HG03066 (cell line): ENCODE measurements around the gene USP21.
A peak's percentile ranks its signal among the peaks of the same experiment; 100 is the strongest.

Experiments
- ATAC-seq: cut with Tn5 transposase; IDR thresholded peaks from one replicate; pipeline ENCODE4 v1.9.1; 2021; ENCODE audit warnings: low read depth; ENCODE audit not compliant: unreplicated experiment

USP21 gene

DNA sequence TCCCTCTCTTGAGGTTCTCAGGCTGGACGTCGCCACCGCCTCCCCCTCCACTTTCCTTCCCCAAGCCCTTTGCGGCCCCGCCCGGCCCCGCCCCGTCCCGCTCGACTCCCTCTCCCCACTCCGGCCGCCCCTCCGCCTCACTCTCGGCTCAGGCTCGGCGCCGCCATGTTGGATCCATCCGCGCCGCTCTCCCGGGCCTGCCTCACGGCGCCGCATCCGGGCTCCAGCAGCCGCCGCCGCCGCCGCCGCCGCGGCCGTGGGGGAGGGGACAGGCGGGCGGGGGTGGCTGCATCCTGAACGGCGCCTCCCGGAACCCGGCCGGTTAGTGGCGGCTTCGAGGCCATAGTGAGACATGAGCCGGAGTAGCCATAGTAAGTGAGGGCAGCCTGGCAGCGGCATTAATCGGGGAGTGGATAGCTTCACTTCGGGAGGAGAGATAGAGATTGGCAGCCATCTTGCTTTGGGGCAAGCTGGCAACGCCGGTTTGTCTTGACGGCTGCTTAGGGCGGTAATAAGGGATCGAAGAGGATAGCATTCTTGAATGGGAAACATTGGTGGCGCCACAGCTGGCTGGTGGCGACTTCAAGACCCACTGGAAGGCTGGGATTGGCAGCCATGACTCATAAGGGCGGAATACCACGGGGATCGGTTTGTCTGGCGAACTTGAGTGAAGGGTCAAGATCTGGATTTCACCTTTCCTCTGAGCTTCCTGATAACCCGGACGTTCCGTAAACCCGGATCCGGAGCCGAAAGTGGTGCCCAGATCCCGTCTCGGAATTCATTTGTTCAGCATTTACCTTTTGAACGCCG lies 26.7 kb upstream of the USP21 start, which contains the start of gene DEDD:
Gene DEDD, minus strand, starts transcription at position 258 of the 810 bp plus-strand sequence. CDS start 8,205 bp downstream, outside the sequence.
- ATAC-seq, result peak; percentile 95

DNA sequence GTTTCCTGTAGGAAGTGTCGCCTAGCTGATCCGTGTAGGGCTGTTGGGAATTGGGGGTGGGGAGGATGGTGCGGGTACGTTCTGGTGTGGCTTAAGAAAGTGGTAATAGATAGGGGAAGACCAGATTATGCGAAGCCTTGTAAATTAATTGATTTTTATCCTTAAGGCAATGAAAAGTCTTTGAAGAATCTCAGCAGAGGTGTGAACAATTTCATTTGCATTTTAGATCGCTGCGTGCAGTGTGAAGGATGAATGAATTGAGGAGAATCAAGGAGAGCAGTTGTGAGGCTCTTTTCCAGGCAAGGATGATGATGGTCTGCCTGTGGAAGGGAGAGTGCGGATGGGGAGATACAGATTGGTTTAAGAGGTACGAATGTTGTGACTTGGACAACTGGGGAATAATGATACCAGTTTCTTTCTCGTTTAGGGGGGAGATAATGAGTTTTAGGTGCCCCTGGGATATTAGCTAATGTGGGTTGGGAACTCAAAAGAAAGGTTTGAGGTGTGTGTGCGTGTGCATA lies 26.0 kb upstream of the USP21 start:
- ATAC-seq, result no peak

DNA sequence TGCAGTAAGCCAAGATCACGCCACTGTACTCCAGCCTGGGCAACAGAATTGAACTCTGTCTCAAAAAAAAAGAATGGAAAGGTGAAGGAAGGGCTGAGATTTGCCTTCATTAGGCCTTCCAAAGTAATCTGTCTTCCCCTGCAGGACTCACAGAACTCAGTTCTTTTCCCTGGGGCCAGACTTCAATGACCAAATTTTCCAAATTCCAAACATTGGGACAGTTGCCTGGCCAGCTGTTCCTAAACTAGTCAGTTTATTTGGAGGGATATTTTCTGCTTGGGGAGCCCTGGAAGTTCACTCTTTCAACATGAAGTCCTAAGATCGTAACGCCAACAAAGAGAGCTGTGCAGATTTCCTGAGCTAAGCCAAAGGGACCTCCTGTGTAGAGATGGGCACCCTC lies 21.4 kb upstream of the USP21 start:
- no peak for ATAC-seq

DNA sequence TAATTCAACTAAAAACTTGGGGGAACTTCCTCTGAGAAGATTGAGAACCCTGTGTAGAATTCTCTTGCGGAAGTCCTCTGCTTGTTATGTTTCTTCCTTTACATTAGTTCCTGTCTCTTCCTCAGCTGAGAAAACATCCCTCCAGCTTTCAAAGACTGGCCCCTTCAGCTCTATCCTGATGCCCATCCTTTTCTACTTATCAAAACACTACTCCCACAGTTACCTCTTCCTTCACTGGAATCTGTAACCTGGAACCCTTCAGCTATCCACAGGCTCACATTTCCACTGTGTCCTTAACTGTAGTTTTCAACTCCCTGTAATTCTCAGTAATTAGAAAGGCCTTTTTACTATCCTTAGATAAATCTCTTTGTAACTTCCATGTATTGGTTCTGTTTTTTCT lies 20.9 kb upstream of the USP21 start:
- ATAC-seq, result no peak

DNA sequence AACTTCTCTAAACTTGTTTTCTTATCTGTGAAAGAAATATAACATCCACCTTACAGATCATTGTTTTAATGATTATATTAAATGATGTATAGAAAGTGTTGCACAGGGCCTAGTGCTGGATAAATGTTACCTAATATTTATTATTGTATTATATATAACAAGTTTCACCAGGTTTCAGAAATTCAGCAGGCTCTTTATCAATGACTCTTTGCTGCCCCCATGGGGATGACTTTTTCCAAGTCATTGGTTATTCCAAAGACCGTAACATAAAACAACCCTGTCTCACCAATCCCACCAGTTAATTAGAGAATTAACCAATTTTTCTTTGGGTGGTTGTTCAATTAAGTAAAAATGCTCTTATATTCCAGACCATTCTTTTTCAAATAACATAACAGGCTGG lies 19.5 kb upstream of the USP21 start:
- ATAC-seq, result no peak

DNA sequence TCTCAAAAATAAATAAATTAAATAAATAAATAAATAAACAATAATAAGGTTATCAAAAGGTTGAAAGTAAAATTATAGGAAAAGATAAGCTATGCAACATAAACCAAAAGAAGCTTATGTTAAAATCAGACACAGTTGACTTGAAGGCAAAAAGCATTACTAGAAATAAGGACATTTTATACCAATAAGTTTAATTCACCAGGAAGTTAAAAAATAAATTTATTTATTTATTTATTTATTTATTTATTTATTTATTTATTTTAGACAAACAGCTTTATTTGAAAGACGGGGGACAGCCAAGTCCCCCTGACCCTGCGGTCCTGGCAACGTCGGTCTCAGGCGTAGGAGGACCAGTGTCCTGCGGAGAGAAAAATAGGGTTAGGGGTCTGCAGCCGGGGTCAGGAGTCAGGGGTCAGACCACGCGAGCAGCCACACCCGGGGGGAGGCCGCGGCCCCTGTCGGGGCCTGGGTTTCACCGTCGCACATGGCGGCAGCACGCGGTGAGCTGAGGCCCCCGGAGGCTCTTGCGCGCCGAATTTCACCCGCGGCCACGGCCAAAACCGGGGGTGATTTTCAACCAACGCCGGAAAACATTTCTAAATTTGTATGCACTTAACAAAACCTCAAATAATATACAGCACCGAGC lies 18.4 kb upstream of the USP21 start:
- ATAC-seq, result no peak

DNA sequence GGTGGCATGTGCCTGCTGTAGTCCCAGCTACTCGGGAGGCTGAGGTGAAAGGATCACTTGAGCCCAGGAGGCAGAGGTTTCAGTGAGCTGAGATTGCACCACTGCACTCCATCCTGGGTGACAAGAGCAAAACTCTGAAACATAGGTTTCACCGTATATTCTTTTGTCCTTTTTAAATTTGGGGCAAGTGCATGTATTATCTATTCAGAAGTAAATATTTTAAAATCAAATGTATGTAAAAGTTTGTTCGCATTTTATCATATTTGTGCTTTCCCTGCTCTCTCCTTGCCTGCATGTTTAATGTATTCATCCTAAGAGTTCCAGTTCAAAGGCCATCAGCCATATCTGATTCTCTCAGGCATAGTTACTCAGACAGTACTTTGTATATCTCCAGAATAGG lies 13.5 kb upstream of the USP21 start:
- no peak for ATAC-seq

DNA sequence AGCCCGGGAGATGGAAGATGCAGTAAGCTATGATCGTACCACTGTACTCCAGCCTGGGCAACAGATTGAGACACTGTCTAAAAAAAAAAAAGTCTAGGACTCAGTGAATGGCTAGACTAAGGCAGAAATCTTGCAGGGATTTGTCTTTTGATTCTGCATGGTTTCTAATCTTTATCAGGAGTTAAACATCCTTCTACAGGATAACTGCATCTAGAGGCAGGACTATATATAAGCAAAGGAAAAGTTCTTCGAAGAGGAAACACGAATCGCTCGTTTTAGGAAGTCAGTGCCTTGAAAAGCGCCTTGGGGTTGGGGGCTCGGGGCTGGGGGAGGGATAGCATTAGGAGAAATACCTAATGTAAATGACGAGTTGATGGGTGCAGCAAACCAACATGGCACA lies 6.1 kb upstream of the USP21 start:
- no peak for ATAC-seq

DNA sequence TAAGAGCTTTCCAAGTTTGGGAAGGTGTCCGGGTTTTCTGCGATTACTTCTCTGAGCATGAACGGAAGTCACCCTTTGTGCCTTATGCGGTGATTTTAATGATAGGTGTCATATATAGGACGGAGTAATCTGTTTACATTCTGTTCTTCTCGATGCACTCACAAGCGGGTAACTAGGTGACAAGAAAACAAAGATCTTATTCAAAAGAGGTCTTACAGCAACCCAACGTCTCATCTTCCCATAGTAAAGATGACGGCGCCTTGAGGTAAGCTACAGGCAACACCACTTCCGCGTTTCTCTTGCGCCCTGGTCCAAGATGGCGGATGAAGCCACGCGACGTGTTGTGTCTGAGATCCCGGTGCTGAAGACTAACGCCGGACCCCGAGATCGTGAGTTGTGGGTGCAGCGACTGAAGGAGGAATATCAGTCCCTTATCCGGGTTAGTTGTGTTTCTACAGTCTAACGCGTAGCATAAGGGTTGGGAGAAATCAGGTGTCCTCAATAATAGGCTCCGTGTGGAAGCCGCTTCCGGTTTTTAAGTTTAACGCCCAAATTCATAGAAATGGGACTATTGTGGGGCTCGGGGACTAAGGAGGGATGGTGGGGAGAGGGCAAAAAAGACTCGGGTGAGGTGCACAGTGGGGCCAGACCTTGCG lies 5.5 kb upstream of the USP21 start, which contains the start of gene UFC1:
Gene UFC1, plus strand, starts transcription at position 297 of the 656 bp plus-strand sequence. Its CDS starts 20 bp downstream, at position 317.
- ATAC-seq, result peak; percentile 91

DNA sequence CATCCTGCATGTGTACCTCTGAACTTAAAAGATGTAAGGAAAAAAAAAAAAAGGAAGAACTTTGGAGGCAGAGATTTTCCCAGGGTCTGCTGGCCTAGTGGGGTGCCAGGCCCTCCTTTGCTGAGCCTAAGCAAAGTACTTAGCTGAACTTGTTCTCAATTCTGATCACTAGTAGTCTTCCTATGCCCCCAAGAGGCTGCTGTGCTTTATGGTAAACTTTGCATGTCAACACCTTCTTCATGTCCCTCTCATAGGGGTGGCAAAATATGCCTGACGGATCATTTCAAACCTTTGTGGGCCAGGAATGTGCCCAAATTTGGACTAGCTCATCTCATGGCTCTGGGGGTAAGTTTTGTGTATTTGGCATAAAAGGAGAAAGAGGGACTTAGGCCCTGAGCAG lies 1.4 kb upstream of the USP21 start:
- ATAC-seq, result no peak

DNA sequence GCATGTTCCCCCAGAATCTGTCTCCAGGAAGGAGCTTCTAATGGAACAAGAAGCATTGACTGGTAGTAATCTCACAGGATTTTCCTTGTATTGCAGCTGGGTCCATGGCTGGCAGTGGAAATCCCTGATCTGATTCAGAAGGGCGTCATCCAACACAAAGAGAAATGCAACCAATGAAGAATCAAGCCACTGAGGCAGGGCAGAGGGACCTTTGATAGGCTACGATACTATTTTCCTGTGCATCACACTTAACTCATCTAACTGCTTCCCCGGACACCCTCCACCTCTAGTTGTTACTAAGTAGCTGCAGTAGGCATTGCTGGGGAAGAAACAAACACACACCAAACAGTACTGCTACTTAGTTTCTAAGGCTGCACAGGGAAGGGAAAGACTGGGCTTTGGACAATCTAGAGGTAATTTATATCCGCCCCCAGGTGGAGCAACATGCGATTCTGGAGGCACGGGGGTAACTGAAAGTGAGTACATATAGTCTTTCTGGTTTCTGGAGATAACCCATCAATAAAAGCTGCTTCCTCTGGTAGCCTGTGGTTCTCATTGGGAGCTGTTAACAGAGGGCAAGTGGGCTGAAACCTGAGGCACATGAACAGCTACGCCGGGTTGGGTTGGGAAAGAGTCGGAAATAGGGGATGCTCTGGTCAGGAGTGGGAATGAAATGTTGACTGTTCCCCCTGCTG lies 837 bp upstream of the USP21 start:
- ATAC-seq, result no peak

DNA sequence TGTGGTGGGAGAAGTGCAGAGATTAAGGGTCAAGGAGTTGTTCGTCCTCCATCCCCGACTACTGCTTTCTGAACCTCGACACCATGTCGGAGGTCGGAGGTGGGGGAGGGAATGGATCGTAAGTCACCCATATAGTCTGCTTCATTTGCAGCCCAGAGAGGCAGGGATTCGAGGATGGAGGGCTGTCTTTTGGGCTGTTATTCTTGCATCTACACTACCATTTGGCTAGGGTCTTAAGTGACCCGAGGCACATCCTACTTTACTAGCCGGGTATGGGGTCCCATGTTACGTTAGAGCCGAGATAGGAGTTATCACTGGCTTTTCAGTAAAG lies 578 bp downstream of the USP21 start:
- no peak for ATAC-seq

DNA sequence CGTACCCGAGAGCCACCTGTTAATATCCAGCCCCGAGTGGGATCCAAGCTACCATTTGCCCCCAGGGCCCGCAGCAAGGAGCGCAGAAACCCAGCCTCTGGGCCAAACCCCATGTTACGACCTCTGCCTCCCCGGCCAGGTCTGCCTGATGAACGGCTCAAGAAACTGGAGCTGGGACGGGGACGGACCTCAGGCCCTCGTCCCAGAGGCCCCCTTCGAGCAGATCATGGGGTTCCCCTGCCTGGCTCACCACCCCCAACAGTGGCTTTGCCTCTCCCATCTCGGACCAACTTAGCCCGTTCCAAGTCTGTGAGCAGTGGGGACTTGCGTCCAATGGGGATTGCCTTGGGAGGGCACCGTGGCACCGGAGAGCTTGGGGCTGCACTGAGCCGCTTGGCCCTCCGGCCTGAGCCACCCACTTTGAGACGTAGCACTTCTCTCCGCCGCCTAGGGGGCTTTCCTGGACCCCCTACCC lies 1.4 kb downstream of the USP21 start:
- ATAC-seq, result no peak

DNA sequence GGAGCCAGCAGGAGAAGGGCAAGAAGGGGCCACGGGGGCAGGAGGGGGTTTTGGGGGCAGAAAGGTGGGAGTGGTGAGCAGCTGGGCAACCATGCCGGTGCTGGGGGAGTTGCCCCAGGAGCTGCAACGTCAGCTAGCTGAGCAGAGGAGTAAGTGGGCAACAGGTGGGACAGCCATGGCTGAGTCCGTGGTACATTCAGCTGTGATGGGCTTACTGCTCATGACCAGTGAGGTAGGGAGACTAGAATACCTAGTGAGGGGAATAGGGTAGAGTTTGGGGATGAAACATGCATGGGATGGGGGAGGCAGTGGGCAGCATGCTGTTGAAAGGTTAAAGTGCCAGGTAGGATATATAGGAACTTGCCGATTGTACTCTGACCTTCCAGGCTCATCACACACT lies 2.4 kb downstream of the USP21 start:
- ATAC-seq, result no peak

DNA sequence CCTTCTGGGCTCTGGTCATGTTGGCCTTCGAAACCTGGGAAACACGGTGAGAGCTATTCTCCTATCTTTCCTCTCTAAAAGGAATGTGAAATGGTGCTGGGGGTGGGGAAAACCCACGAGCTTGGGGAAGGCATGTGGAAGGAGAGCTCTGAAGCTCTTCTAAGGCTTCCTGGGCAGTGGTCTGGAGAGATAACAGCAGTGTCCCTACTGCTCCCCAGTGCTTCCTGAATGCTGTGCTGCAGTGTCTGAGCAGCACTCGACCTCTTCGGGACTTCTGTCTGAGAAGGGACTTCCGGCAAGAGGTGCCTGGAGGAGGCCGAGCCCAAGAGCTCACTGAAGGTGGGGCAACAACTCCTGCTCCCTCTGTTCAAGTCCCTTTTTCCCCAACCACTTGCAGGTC lies 2.8 kb downstream of the USP21 start:
- ATAC-seq, result no peak

DNA sequence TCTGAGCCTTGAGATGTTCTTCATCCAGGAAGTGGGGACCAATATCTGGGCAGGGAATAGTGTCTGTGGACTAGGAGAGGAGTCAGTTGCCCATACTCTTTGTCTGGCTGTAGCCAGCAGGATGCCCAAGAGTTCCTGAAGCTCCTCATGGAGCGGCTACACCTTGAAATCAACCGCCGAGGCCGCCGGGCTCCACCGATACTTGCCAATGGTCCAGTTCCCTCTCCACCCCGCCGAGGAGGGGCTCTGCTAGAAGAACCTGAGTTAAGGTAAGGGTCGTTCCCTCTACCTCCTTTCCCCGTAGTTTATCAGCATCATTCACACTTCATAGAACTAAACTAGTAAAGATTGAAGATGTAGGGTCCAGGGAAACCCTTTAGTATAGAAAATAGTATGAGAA lies 3.5 kb downstream of the USP21 start:
- ATAC-seq, result no peak

DNA sequence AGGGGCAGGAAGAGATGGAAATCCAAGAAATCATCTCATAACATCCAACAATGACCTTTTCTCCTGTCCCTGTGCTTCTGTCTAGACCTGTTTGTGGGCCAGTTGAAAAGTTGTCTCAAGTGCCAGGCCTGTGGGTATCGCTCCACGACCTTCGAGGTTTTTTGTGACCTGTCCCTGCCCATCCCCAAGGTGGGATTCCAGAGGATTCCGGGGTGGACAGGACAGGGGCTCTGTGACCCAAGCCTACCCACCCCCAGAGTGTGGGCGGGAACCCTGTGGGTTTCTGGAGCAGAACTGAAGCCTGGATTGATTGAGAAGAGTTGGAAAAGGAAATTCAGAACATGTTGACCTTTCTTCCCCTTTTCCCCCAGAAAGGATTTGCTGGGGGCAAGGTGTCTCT lies 4.5 kb downstream of the USP21 start:
- no peak for ATAC-seq

DNA sequence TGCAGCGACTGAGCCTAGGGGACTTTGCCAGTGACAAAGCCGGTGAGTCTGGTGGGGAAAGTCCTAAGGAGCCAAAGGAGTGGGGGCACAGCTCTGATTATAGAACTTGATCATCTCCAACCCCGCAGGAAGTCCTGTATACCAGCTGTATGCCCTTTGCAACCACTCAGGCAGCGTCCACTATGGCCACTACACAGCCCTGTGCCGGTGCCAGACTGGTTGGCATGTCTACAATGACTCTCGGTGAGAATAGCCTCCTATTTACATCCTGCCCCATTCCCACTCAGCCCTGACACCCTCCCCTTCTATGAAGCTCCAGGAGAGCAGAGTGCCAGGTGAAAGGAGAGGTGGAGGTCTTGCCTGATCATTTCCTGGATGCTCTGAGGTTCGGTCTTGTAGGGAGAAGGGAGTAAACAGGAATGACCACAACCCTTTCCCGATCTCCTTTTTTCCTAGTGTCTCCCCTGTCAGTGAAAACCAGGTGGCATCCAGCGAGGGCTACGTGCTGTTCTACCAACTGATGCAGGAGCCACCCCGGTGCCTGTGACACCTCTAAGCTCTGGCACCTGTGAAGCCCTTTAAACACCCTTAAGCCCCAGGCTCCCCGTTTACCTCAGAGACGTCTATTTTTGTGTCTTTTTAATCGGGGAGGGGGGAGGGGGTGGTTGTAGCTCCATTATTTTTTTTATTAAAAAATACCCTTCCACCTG lies 5.8 kb downstream of the USP21 start:
- ATAC-seq, result no peak

DNA sequence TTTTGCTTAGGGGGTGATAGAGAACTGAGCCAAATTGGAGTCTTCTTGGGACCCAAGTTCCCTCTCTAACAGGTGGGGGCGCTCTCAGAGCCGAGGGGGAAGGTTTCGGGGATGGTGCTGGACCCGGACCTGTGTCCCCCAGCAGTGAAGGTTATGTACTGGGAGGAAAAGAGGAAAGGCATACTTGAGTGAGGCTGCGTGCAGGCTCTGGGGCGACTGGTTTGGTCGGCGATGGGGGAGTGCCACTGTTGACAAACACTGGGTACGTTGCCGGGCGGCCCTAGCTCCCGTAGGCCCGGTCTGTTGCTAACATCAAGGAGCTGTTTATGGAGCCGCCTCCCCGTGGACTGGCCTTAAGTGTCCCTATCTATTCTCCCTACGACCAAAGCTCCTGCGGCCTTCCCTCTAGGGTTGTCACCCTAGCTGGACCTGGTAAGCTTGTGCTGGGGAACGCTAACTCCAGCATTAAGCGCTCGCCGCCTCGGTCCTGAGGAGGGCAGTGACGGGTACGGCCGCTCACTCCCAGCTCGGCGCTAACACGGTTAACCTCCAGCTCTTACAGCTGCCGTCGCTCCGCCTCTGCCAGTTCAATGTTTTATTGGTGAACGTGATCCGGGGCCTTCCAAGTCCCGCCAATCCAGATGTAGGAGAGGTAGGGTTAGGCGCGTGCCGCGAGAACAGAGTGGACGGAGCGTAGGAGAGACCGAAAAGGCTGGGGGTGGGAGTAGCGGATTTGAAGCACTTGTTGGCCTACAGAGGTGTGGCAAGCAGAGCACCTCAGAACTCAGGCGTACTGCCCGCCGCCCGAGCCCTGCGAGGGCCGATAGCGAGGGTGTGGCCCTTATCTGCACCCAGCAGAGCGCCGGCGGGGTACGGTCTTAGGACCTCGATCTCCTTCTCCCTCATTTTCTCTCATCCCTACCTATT lies 6.7 kb downstream of the USP21 start, which contains the start of gene PPOX:
Gene PPOX, plus strand, starts transcription at position 685 of the 927 bp plus-strand sequence. CDS start 422 bp downstream, outside the sequence.
- peak; percentile 91 for ATAC-seq
